Skeletal muscle cell (primary cell): ENCODE measurements around the gene SMARCC2.
A peak's percentile ranks its signal among the peaks of the same experiment; 100 is the strongest.

ENCODE experiments used
- DNase-seq: peaks from one replicate; pipeline ENCODE4 v3.0.0-alpha.2; 2010; ENCODE audit warnings: low read depth
- H3K4me3 ChIP-seq: 2 replicates; pipeline ENCODE4 v1.5.1; 2011; ENCODE audit warnings: low read depth, mild to moderate bottlenecking, control low read depth, low read length, moderate library complexity

SMARCC2 gene

GRCh38 chr12:56155256-56155845, 33.9 kb downstream of the SMARCC2 start:
- no peak for DNase-seq
- H3K4me3 ChIP-seq, result no peak overlapping the region

- no peak overlapping the region for H3K4me3 ChIP-seq
- DNase-seq, result no peak
Observed at GRCh38 chr12:56154818-56155217, 34.5 kb downstream of the SMARCC2 start.

- peak; percentile 16 for DNase-seq
- no peak overlapping the region for H3K4me3 ChIP-seq
Observed at GRCh38 chr12:56154246-56154771, 35.0 kb downstream of the SMARCC2 start.

GRCh38 chr12:56153678-56154065, 35.6 kb downstream of the SMARCC2 start:
- no peak for DNase-seq

GRCh38 chr12:56152756-56153677, 36.3 kb downstream of the SMARCC2 start:
- no peak for DNase-seq
- peak overlapping the region; percentile 61 for H3K4me3 ChIP-seq

More at GRCh38 chr12:56153678-56154065, 35.6 kb downstream of the SMARCC2 start:
- peak overlapping the region; percentile 61 for H3K4me3 ChIP-seq

- peak within 1 kb of the TSS; percentile 61 for H3K4me3 ChIP-seq
- peak; percentile 66 for DNase-seq
Observed at GRCh38 chr12:56152132-56152755, 37.0 kb downstream of the SMARCC2 start, which contains the start of gene MYL6B. MYL6B (plus strand) TSS chr12:56152587; CDS start chr12:56153919, 1,332 bp downstream.

- peak overlapping the region; percentile 61 for H3K4me3 ChIP-seq
- no peak for DNase-seq
Observed at GRCh38 chr12:56151672-56152131, 37.6 kb downstream of the SMARCC2 start.

- DNase-seq, result no peak
Observed at GRCh38 chr12:56150563-56150962, 38.7 kb downstream of the SMARCC2 start.

GRCh38 chr12:56146492-56147460, 42.5 kb downstream of the SMARCC2 start:
- no peak overlapping the region for H3K4me3 ChIP-seq
- no peak for DNase-seq

More at GRCh38 chr12:56150563-56150962, 38.7 kb downstream of the SMARCC2 start:
- no peak overlapping the region for H3K4me3 ChIP-seq

GRCh38 chr12:56145217-56145616, 44.1 kb downstream of the SMARCC2 start:
- DNase-seq, result no peak

GRCh38 chr12:56143870-56144269, 45.4 kb downstream of the SMARCC2 start:
- DNase-seq, result no peak
- H3K4me3 ChIP-seq, result no peak overlapping the region

More at GRCh38 chr12:56145217-56145616, 44.1 kb downstream of the SMARCC2 start:
- H3K4me3 ChIP-seq, result no peak overlapping the region

- no peak for DNase-seq
- H3K4me3 ChIP-seq, result no peak overlapping the region
Observed at GRCh38 chr12:56143217-56143616, 46.1 kb downstream of the SMARCC2 start.

GRCh38 chr12:56141946-56142784, 47.1 kb downstream of the SMARCC2 start:
- DNase-seq, result no peak
- no peak overlapping the region for H3K4me3 ChIP-seq

- H3K4me3 ChIP-seq, result no peak overlapping the region
- DNase-seq, result no peak
Observed at GRCh38 chr12:56137853-56138571, 51.3 kb downstream of the SMARCC2 start.

- no peak for DNase-seq
- no peak overlapping the region for H3K4me3 ChIP-seq
Observed at GRCh38 chr12:56134897-56135296, 54.4 kb downstream of the SMARCC2 start.

- DNase-seq, result no peak
- no peak overlapping the region for H3K4me3 ChIP-seq
Observed at GRCh38 chr12:56130876-56131275, 58.4 kb downstream of the SMARCC2 start.

- no peak for DNase-seq
- H3K4me3 ChIP-seq, result peak overlapping the region; percentile 97
Observed at GRCh38 chr12:56129942-56130495, 59.3 kb downstream of the SMARCC2 start.
